ENCODE data around the gene STK39. TPM values are rescaled to one million over a fixed set of nuclear protein-coding genes. Genes with fewer than 3 reads are reported as not detected.

STK39 gene
- total RNA-seq, 4 donors from 2014 or later: 6.4 to 9.0 (median 6.7) TPM

GRCh38 chr2:167950571-167950970, 296.8 kb downstream of the STK39 start:
- H3K27me3 ChIP-seq: no peaks in the 10 kb centered on the region
- H3K4me3 ChIP-seq (replicated peaks in 1 of 3): no peak overlapping the region
- H3K9me3 ChIP-seq: no peaks in the 10 kb centered on the region
- DNase-seq: no peak
- WGBS, 2 donors: 94 to 99% methylated on average over 2 of the region's 2 CpGs
- TF ChIP-seq CTCF (IDR thresholded peaks at IDR 0.05) (no peak), POLR2A (IDR thresholded peaks at IDR 0.05) (no peak)
- intact Hi-C loops (cut with DNase I): no loop called here
- no peaks in the 10 kb centered on the region for H3K36me3 ChIP-seq
- H3K4me1 ChIP-seq: no peaks in the 10 kb centered on the region
- no peak overlapping the region for H3K27ac ChIP-seq

GRCh38 chr2:167946441-167946841, 301.0 kb downstream of the STK39 start:
- no peak overlapping the region for H3K4me3 ChIP-seq (replicated peaks in 1 of 3)
- WGBS, 2 donors: 68 to 69% methylated on average over 3 of the region's 3 CpGs
- no peaks in the 10 kb centered on the region for H3K9me3 ChIP-seq
- no peaks in the 10 kb centered on the region for H3K4me1 ChIP-seq
- no peak for TF ChIP-seq POLR2A (IDR thresholded peaks at IDR 0.05)
- TF ChIP-seq CTCF (IDR thresholded peaks at IDR 0.05): no peak
- no peak for DNase-seq
- no peak overlapping the region for H3K27ac ChIP-seq
- intact Hi-C loops (cut with DNase I): no loop called here
- H3K36me3 ChIP-seq: no peaks in the 10 kb centered on the region
- no peaks in the 10 kb centered on the region for H3K27me3 ChIP-seq

GRCh38 chr2:167945660-167946368, 301.6 kb downstream of the STK39 start:
- no peak overlapping the region for H3K27ac ChIP-seq
- intact Hi-C loops (cut with DNase I): no loop called here
- no peak for DNase-seq

GRCh38 chr2:167944825-167945659, 302.4 kb downstream of the STK39 start:
- WGBS, 2 donors: 84 to 85% methylated on average over 8 of the region's 8 CpGs
- intact Hi-C loops (cut with DNase I): no loop called here
- Histone ChIP-seq H3K27me3 (no peaks in the 10 kb centered on the region), H3K36me3 (no peaks in the 10 kb centered on the region), H3K27ac (no peak overlapping the region), H3K4me3 (replicated peaks in 1 of 3) (no peak overlapping the region), H3K9me3 (no peaks in the 10 kb centered on the region), H3K4me1 (no peaks in the 10 kb centered on the region)
- no peak for DNase-seq
- TF ChIP-seq POLR2A (IDR thresholded peaks at IDR 0.05) (no peak), CTCF (IDR thresholded peaks at IDR 0.05) (no peak)

More at GRCh38 chr2:167945660-167946368, 301.6 kb downstream of the STK39 start:
- Histone ChIP-seq H3K9me3 (no peaks in the 10 kb centered on the region), H3K4me3 (replicated peaks in 1 of 3) (no peak overlapping the region), H3K27me3 (no peaks in the 10 kb centered on the region), H3K4me1 (no peaks in the 10 kb centered on the region), H3K36me3 (no peaks in the 10 kb centered on the region)
- 81 to 85% methylated on average over 10 of the region's 10 CpGs for WGBS, 2 donors
- TF ChIP-seq CTCF (IDR thresholded peaks at IDR 0.05) (no peak), POLR2A (IDR thresholded peaks at IDR 0.05) (no peak)

GRCh38 chr2:167943897-167944296, 303.5 kb downstream of the STK39 start:
- no peak overlapping the region for H3K4me3 ChIP-seq (replicated peaks in 1 of 3)
- intact Hi-C loops (cut with DNase I): no loop called here
- TF ChIP-seq POLR2A (IDR thresholded peaks at IDR 0.05) (no peak), CTCF (IDR thresholded peaks at IDR 0.05) (no peak)
- no peaks in the 10 kb centered on the region for H3K4me1 ChIP-seq
- H3K27ac ChIP-seq: no peak overlapping the region
- H3K9me3 ChIP-seq: no peaks in the 10 kb centered on the region
- no peak for DNase-seq
- WGBS, 2 donors: 93 to 94% methylated on average over 1 of the region's 1 CpG
- no peaks in the 10 kb centered on the region for H3K36me3 ChIP-seq
- no peaks in the 10 kb centered on the region for H3K27me3 ChIP-seq
